ENCODE measurements around the gene ZNF835.

ZNF835 gene

GRCh38 chr19:56642711-56643459 lies 28.7 kb downstream of the ZNF835 start, which contains the start of gene SMIM17:
Gene SMIM17 (plus strand): TSS chr19:56643159. CDS start chr19:56645668, 2,509 bp downstream.
- no peak for DNase-seq (ENCODE audit: extremely low read depth, low read depth)
- no peak for TF ChIP-seq CTCF (IDR thresholded peaks at IDR 0.05; ENCODE audit: low read depth, low read length, missing control alignments)

GRCh38 chr19:56639217-56639616 lies 32.3 kb downstream of the ZNF835 start:
- no peak for TF ChIP-seq CTCF (IDR thresholded peaks at IDR 0.05; ENCODE audit: low read depth, low read length, missing control alignments)
- H3K4me3 ChIP-seq (replicated peaks; ENCODE audit: low read depth, low read length): no peak overlapping the region
- DNase-seq (ENCODE audit: extremely low read depth, low read depth): peak; percentile 6

More at GRCh38 chr19:56642711-56643459, 28.7 kb downstream of the ZNF835 start, which contains the start of gene SMIM17:
- H3K4me3 ChIP-seq (replicated peaks; ENCODE audit: low read depth, low read length): no peak within 1 kb of the TSS

GRCh38 chr19:56637976-56638555 lies 33.5 kb downstream of the ZNF835 start:
- peak; percentile 56 for DNase-seq (ENCODE audit: extremely low read depth, low read depth)
- no peak for TF ChIP-seq CTCF (IDR thresholded peaks at IDR 0.05; ENCODE audit: low read depth, low read length, missing control alignments)
- no peak overlapping the region for H3K4me3 ChIP-seq (replicated peaks; ENCODE audit: low read depth, low read length)

GRCh38 chr19:56633021-56633420 lies 38.5 kb downstream of the ZNF835 start:
- H3K4me3 ChIP-seq (replicated peaks; ENCODE audit: low read depth, low read length): no peak overlapping the region
- DNase-seq (ENCODE audit: extremely low read depth, low read depth): no peak
- no peak for TF ChIP-seq CTCF (IDR thresholded peaks at IDR 0.05; ENCODE audit: low read depth, low read length, missing control alignments)

GRCh38 chr19:56625708-56626107 lies 45.8 kb downstream of the ZNF835 start:
- H3K4me3 ChIP-seq (replicated peaks; ENCODE audit: low read depth, low read length): no peak overlapping the region
- TF ChIP-seq CTCF (IDR thresholded peaks at IDR 0.05; ENCODE audit: low read depth, low read length, missing control alignments): no peak
- no peak for DNase-seq (ENCODE audit: extremely low read depth, low read depth)

GRCh38 chr19:56623006-56623405 lies 48.6 kb downstream of the ZNF835 start:
- no peak for TF ChIP-seq CTCF (IDR thresholded peaks at IDR 0.05; ENCODE audit: low read depth, low read length, missing control alignments)
- no peak for DNase-seq (ENCODE audit: extremely low read depth, low read depth)
- no peak overlapping the region for H3K4me3 ChIP-seq (replicated peaks; ENCODE audit: low read depth, low read length)

All from HFF-Myc (cell line).